Coronary artery (tissue), 2 donors: ENCODE measurements around the gene CIT.

Experiments used
- DNase-seq: peaks from one replicate; pipeline ENCODE4 v3.0.0-alpha.2; 2017; ENCODE audit warnings: low spot score
- H3K27ac ChIP-seq, 2 donors: fragments of 200-600 bp; sonication (generic); one replicate each; pipeline ENCODE4 v1.5.1; 2016 to 2019
- H3K4me3 ChIP-seq: fragments of 200-600 bp; sonication (generic); 2 replicates; pipeline ENCODE4 v1.5.1; 2016; ENCODE audit warnings: mild to moderate bottlenecking, moderate library complexity
- CTCF ChIP-seq: fragments of 200-600 bp; sonication (generic); IDR thresholded peaks from one replicate; pipeline ENCODE4 v1.5.1; 2019; ENCODE audit warnings: antibody characterized with exemption

Gene CIT

GRCh38 chr12:119883237-119883636, 6.1 kb upstream of the CIT start:
- DNase-seq: no peak
- TF ChIP-seq CTCF: no peak
- Histone ChIP-seq H3K4me3 (no peak overlapping the region), H3K27ac (no peak overlapping the region)

- TF ChIP-seq CTCF: no peak
- Histone ChIP-seq H3K4me3 (peak overlapping the region; percentile 85), H3K27ac (no peak overlapping the region)
- DNase-seq: no peak
Observed at GRCh38 chr12:119877639-119877948, 474 bp upstream of the CIT start.

GRCh38 chr12:119870457-119870856, 6.7 kb downstream of the CIT start:
- no peak for DNase-seq
- H3K4me3 ChIP-seq: no peak overlapping the region
- TF ChIP-seq CTCF: no peak
- H3K27ac ChIP-seq: no peak overlapping the region

GRCh38 chr12:119869720-119870119, 7.4 kb downstream of the CIT start:
- no peak for TF ChIP-seq CTCF
- H3K27ac ChIP-seq: no peak overlapping the region
- DNase-seq: no peak
- H3K4me3 ChIP-seq: no peak overlapping the region

GRCh38 chr12:119868992-119869391, 8.1 kb downstream of the CIT start:
- H3K4me3 ChIP-seq: no peak overlapping the region
- no peak overlapping the region for H3K27ac ChIP-seq
- TF ChIP-seq CTCF: no peak
- DNase-seq: no peak

GRCh38 chr12:119864591-119864990, 12.5 kb downstream of the CIT start:
- Histone ChIP-seq H3K27ac (no peak overlapping the region), H3K4me3 (no peak overlapping the region)
- no peak for TF ChIP-seq CTCF
- no peak for DNase-seq

GRCh38 chr12:119859241-119859640, 17.9 kb downstream of the CIT start:
- TF ChIP-seq CTCF: no peak
- no peak overlapping the region for H3K4me3 ChIP-seq
- no peak overlapping the region for H3K27ac ChIP-seq
- DNase-seq: no peak
